Tibial nerve (tissue), 3 donors: ENCODE data around the gene SCRN2.

Source experiments
- CTCF ChIP-seq, 5 experiments: fragments of 200-600 bp in 3 of 5; fragments of 450-650 bp in 2 of 5; sonication (generic) in 3 of 5; IDR thresholded peaks; one replicate each; pipeline ENCODE4 v1.5.1; 2016 to 2019; ENCODE audit warnings: antibody characterized with exemption in 5 of 5, mild to moderate bottlenecking in 3 of 5, moderate library complexity in 2 of 5
- POLR2A ChIP-seq, 2 donors: fragments of 450-650 bp; IDR thresholded peaks; one replicate each; pipeline ENCODE4 v1.6.1; 2017; ENCODE audit warnings: antibody characterized with exemption in 2 of 2, mild to moderate bottlenecking in 2 of 2, moderate library complexity in 2 of 2

DNA sequence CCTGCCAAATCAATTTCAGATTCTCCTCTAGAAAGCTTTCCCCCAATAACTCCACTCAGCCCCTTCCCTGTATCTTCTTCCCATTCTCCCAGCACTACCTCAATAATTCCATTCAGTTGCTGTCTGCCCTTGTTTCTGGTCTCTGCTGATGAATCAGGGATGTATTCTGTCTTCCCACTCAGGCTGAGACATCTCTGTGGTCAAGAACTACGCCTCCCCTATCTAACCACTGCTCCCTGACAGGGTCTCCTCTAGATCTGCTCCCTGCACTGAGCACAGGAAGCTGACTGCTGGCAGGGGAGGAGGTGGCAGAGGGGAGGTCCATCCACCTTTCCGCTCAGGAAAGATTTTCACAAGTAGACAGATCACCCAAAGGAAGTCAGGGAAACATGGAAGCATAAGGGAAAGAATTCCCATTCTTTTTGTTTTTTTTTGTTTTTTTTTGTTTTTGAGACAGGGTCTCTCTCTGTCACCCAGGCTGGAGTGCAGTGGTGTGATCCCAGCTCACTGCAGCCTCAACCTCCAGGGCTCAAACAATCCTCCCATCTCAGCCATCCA lies 38.0 kb upstream of the SCRN2 start:
- TF ChIP-seq CTCF (IDR thresholded peaks at IDR 0.05): no peak
- no peak for TF ChIP-seq POLR2A (IDR thresholded peaks at IDR 0.05)
